GM12878 (cell line): ENCODE measurements around the gene NCKAP5L. TPM values are rescaled to one million over a fixed set of nuclear protein-coding genes. Genes with fewer than 3 reads are reported as not detected.

Experiments
- ATAC-seq: fragments of 200-7000 bp; cut with Tn5 transposase; 3 replicates; pipeline ENCODE4 v1.9.1; 2020; ENCODE audit warnings: mild to moderate bottlenecking, moderate library complexity
- BruUV-seq: library from RNA; stranded (reverse); fragments of 400-500 nt; replicated peaks from 2 replicates; lab custom pipeline; 2021; lab: Mats Ljungman, UMichigan
- CTCF ChIA-PET: fragments of 300-600 bp; sonication (Branson Sonifier 250); formaldehyde crosslinking; extraction: SDS; loops from one replicate; lab custom pipeline; 2021; ENCODE audit warnings: inconsistent platforms; lab: Yijun Ruan, JAX
- POLR2A ChIA-PET: fragments of 350-600 bp; formaldehyde crosslinking; extraction: SDS; loops from one replicate; lab custom pipeline; 2021; ENCODE audit warnings: inconsistent platforms; lab: Charles Lee
- RAD21 ChIA-PET: fragments of 300-600 bp; sonication (Branson Sonifier 250); formaldehyde crosslinking; loops from one replicate; lab custom pipeline; 2023; ENCODE audit warnings: antibody characterized with exemption; ENCODE audit not compliant: unreplicated experiment; lab: Charles Lee
- SMC1A ChIA-PET: fragments of 300-600 bp; sonication (Branson Sonifier 250); formaldehyde crosslinking; loops from one replicate; lab custom pipeline; 2023; ENCODE audit not compliant: unreplicated experiment, uncharacterized antibody; lab: Charles Lee
- DNase-seq: peaks from one replicate; pipeline ENCODE4 v3.0.0-alpha.2; 2011; ENCODE audit warnings: low read depth, low spot score
- FAIRE-seq: peaks from 3 replicates; lab custom pipeline; 2011; peaks lifted over from hg19 to GRCh38; lab: Jason Lieb, UNC
- H2AFZ ChIP-seq: 2 replicates; pipeline ENCODE4 v1.6.0; 2011; ENCODE audit warnings: low read depth, low read length, control low read depth; ENCODE audit not compliant: control insufficient read depth
- H3K27ac ChIP-seq: 2 replicates; pipeline ENCODE4 v1.5.1; 2011; ENCODE audit warnings: control low read depth; ENCODE audit not compliant: control insufficient read depth, insufficient read depth
- H3K27me3 ChIP-seq, 2 experiments: replicated peaks in 1 of 2; 2 replicates each; pipeline versions ENCODE4 v1.6.0 to v1.6.1; 2011; ENCODE audit warnings: low read length in 1 of 2; ENCODE audit not compliant: control insufficient read depth in 2 of 2, insufficient read depth in 2 of 2
- H3K36me3 ChIP-seq, 2 experiments: 2 replicates each; pipeline ENCODE4 v1.5.1; 2011; ENCODE audit warnings: low read length in 1 of 2; ENCODE audit not compliant: control insufficient read depth in 2 of 2, insufficient read depth in 2 of 2
- H3K4me1 ChIP-seq: 2 replicates; pipeline ENCODE4 v1.6.1; 2011; ENCODE audit warnings: mild to moderate bottlenecking, low read length, moderate library complexity, mixed read lengths; ENCODE audit not compliant: control insufficient read depth, insufficient read depth
- H3K4me2 ChIP-seq: 2 replicates; pipeline ENCODE4 v1.6.0; 2011; ENCODE audit warnings: control low read depth; ENCODE audit not compliant: control insufficient read depth, insufficient read depth
- H3K4me3 ChIP-seq: fragments of 200-600 bp; sonication (generic); 2 replicates; pipeline ENCODE4 v1.5.1; 2016
- H3K79me2 ChIP-seq: 2 replicates; pipeline ENCODE4 v1.6.0; 2011; ENCODE audit warnings: low read length; ENCODE audit not compliant: control insufficient read depth, insufficient read depth
- H3K9ac ChIP-seq: 2 replicates; pipeline ENCODE4 v1.8.0; 2011; ENCODE audit warnings: low read length, control low read depth, mixed read lengths; ENCODE audit not compliant: control insufficient read depth, insufficient read depth
- H3K9me3 ChIP-seq: replicated peaks from 3 replicates; pipeline ENCODE4 v1.5.1; 2011; ENCODE audit warnings: mild to moderate bottlenecking, low read length; ENCODE audit not compliant: control insufficient read depth, insufficient read depth
- H4K20me1 ChIP-seq: 2 replicates; pipeline ENCODE4 v1.6.0; 2011; ENCODE audit not compliant: control insufficient read depth, insufficient read depth
- ASH2L ChIP-seq: fragments of 300-600, 200-600 bp; sonication (generic); IDR thresholded peaks from 2 replicates; pipeline ENCODE4 v1.6.1; 2017; ENCODE audit warnings: low read depth, mild to moderate bottlenecking, borderline replicate concordance
- CEBPZ ChIP-seq: fragments of 150-350 bp; IDR thresholded peaks from 2 replicates; pipeline ENCODE4 v1.6.1; 2016; ENCODE audit warnings: low read depth, low read length
- CREB1 ChIP-seq: IDR thresholded peaks from 2 replicates; pipeline ENCODE4 v1.6.1; 2012; ENCODE audit warnings: low read depth, mild to moderate bottlenecking, inconsistent platforms
- MXI1 ChIP-seq: fragments of 150-350 bp; IDR thresholded peaks from 2 replicates; pipeline ENCODE4 v1.6.1; 2011; ENCODE audit warnings: low read depth, mild to moderate bottlenecking, inconsistent platforms, low read length, improper control_type of control experiment
- RFX5 ChIP-seq: IDR thresholded peaks from 2 replicates; pipeline ENCODE4 v1.6.1; 2011; ENCODE audit warnings: low read depth, low read length, improper control_type of control experiment
- SREBF2 ChIP-seq: IDR thresholded peaks from 2 replicates; pipeline ENCODE4 v1.6.1; 2012; ENCODE audit warnings: mild to moderate bottlenecking, low read length
- TBL1XR1 ChIP-seq: IDR thresholded peaks from 2 replicates; pipeline ENCODE4 v1.6.1; 2012; ENCODE audit warnings: low read depth, low read length, improper control_type of control experiment
- WGBS: methylation state at CpG from one replicate; pipeline ENCODE4 v1.1.6; 2016; ENCODE audit warnings: low lambda C conversion rate; ENCODE audit not compliant: insufficient replicate concordance, insufficient coverage; ENCODE audit errors: missing lambda C conversion rate; 5-methylcytosine and 5-hydroxymethylcytosine counted together
- in situ Hi-C: fragments of 300-500 bp; cut with MboI; formaldehyde crosslinking; loops from 9 replicates; pipeline ENCODE4 v1.14.3; 2018; ENCODE audit warnings: mixed read lengths
- intact Hi-C: fragments of 100-400 bp; cut with micrococcal nuclease; formaldehyde crosslinking; loops from one replicate; pipeline ENCODE4 v1.14.2; 2022; ENCODE audit not compliant: unreplicated experiment
- polyA plus RNA-seq, 11 experiments: library from polyadenylated mRNA; depleted of rRNA in 4 of 11; unstranded in 6 of 11; stranded (reverse) in 5 of 11; fragments of >200 nt; fragmentation: Nextera tagmentation in 4 of 11; fragmentation: Illumina TruSeq in 1 of 11; extraction: Ambion mirVana in 4 of 11; extraction: Trizol in 1 of 11; gene quantifications; 1 replicate in 1 of 11; 2 replicates in 10 of 11; pipeline versions ENCODE4 v1.2.1 to v1.2.3, GENCODE V29; 2011 to 2016; ENCODE audit warnings: inconsistent platforms in 2 of 11, missing spikeins in 2 of 11, low read depth in 1 of 11
- total RNA-seq, 4 experiments: library from RNA; depleted of rRNA in 3 of 4; stranded (reverse); fragments of >200 nt in 3 of 4; fragmentation: Illumina TruSeq in 1 of 4; extraction: Trizol in 1 of 4; gene quantifications; 2 replicates each; pipeline versions ENCODE4 v1.2.1 to v1.2.3, GENCODE V29; 2013 to 2021

NCKAP5L gene
- total and polyA plus RNA-seq, 10 of the 15 experiments (the other 5 are each of a cell fraction or from before 2014, with no cell fraction given), result 0.03 to 15.8 (median 4.4) TPM

- in situ Hi-C loops (no loop called here), intact Hi-C loops (no loop called here)
- ATAC-seq (no peak), DNase-seq (no peak), FAIRE-seq (no peak)
- no TSS peak for BruUV-seq
- Histone ChIP-seq H3K4me3 (no peak overlapping the region), H3K4me1 (no peaks in the 10 kb centered on the region), H3K9ac (no peak overlapping the region), H3K4me2 (no peak overlapping the region), H3K27me3 (no peaks in the 10 kb centered on the region), H3K9me3 (no peaks in the 10 kb centered on the region), H4K20me1 (no peaks in the 10 kb centered on the region), H3K27ac (no peak overlapping the region), H3K36me3 (no peaks in the 10 kb centered on the region), H3K79me2 (no peaks in the 10 kb centered on the region), H2AFZ (no peak overlapping the region)
- TF ChIP-seq CREB1 (no peak), MXI1 (no peak), SREBF2 (no peak), RFX5 (no peak), ASH2L (no peak), CEBPZ (no peak), TBL1XR1 (no peak)
- RAD21 ChIA-PET, result no interaction called here
- 11% methylated on average over 5 of the region's 5 CpGs for WGBS
- SMC1A ChIA-PET, result no interaction called here
- CTCF ChIA-PET, result no interaction called here
- POLR2A ChIA-PET, result no interaction called here
These were observed 48.9 kb upstream of the NCKAP5L start for GRCh38 chr12:49877066-49877465.
